Psoas muscle (tissue), 8 donors: ENCODE measurements around the gene MMEL1. TPM values are rescaled to one million over a fixed set of nuclear protein-coding genes. Genes with fewer than 3 reads are reported as not detected.

Experiments
- ATAC-seq, 4 donors: fragments of 200-7000 bp; cut with Tn5 transposase; one replicate each; pipeline ENCODE4 v1.9.1; 2020; ENCODE audit warnings: moderate library complexity in 3 of 4, mild to moderate bottlenecking in 2 of 4
- DNase-seq, 2 donors: peaks; one replicate each; pipeline ENCODE4 v3.0.0-alpha.2; 2020
- H3K27ac ChIP-seq: fragments of 200-600 bp; one replicate; pipeline ENCODE4 v1.8.0; 2022
- H3K27me3 ChIP-seq, 3 donors: fragments of 200-600 bp in 1 of 3; one replicate each; pipeline versions ENCODE4 v1.6.1 to v1.8.0; 2013 to 2022; ENCODE audit warnings: low read length in 2 of 3, mild to moderate bottlenecking in 2 of 3, moderate library complexity in 1 of 3; ENCODE audit not compliant: insufficient read depth in 3 of 3
- H3K36me3 ChIP-seq, 2 donors: fragments of 200-600 bp in 1 of 2; one replicate each; pipeline versions ENCODE4 v1.6.1 to v1.8.0; 2013 to 2022; ENCODE audit warnings: low read depth in 1 of 2, mild to moderate bottlenecking in 1 of 2, moderate library complexity in 1 of 2; ENCODE audit not compliant: insufficient read depth in 1 of 2
- H3K4me1 ChIP-seq: fragments of 200-600 bp; one replicate; pipeline ENCODE4 v1.8.0; 2022
- H3K4me3 ChIP-seq: fragments of 200-600 bp; one replicate; pipeline ENCODE4 v1.8.0; 2022; ENCODE audit warnings: mild to moderate bottlenecking
- H3K9me3 ChIP-seq: fragments of 200-600 bp; one replicate; pipeline ENCODE4 v1.8.0; 2022
- WGBS, 3 donors: extraction: QIAGEN DNeasy Blood & Tissue Kit; methylation state at CpG; one replicate each; pipeline versions ENCODE4 v1.1.6 to v1.1.7; 2013; 5-methylcytosine and 5-hydroxymethylcytosine counted together
- intact Hi-C, 2 donors: fragments of 100-400 bp; cut with DNase I; formaldehyde crosslinking; loops; one replicate each; pipeline versions ENCODE4 v1.11.0 to v1.14.2; 2022
- polyA plus RNA-seq, 3 donors: library from polyadenylated mRNA; stranded (reverse); fragments of 200-250 nt; gene quantifications; one replicate each; pipeline ENCODE4 v1.2.3, GENCODE V29; 2013
- total RNA-seq, 4 donors: library from RNA; stranded (reverse); fragmentation: NEBNext Ultra II Directional in 2 of 4; extraction: Animal tissue kit (Norgen Biotek cat#: 25700) in 2 of 4; gene quantifications; one replicate each; pipeline versions ENCODE4 v1.2.1 to v1.2.4, GENCODE V29; 2021 to 2023
- TF ChIP-seq, protein P1 (sequence below): fragments of 200-600 bp; IDR thresholded peaks from one replicate; pipeline ENCODE4 v1.8.0; 2022; ENCODE audit warnings: antibody characterized with exemption
- donor health status: healthy with polysubstance abuse.
- donor health status: DM: no; HTN: no; CAD: no; lungs with moderate emphysema.
- donor health status: Bipolar disorder and iron deficiency.
- donor health status: healthy.
- donor health status: DM: yes; HTN: yes; CAD: no.
- donor health status: DM: no; HTN: no; CAD: no.
- donor health status: DM: no; HTN: no; CAD: no.
- donor health status: DM: yes; HTN: yes; CAD: no.

Gene MMEL1
- total and polyA plus RNA-seq, 7 donors, result 0.08 to 0.89 (median 0.21) TPM; not detected in 2

DNA sequence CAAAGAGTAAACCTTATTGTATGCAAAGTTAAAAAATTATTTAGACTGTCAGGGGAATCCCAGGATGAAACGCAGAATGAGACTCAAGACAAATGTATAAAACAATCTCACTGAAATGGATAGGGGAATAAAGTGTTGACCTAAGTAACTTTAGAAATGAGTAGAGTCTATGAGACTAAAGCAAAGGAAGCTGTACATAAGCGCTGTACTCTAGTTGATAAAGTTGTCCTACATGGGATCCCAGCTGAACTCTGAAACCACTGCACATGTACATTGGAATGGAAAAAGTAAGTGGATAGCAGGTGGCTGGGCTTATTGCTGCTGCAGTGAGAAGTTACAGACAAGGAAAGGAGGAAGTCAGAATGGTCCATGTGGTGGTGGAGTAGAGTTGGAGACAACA lies 18.7 kb downstream of the MMEL1 start:
- Histone ChIP-seq H3K27me3 (peaks cover 0 to 29% (median 4%) of the 10 kb centered on the region in 3 donors), H3K4me1 (no peaks in the 10 kb centered on the region), H3K9me3 (peaks cover 3% of the 10 kb centered on the region), H3K36me3 (no peaks in the 10 kb centered on the region), H3K4me3 (no peak overlapping the region), H3K27ac (no peak overlapping the region)
- WGBS, 3 donors, result 93 to 99% (median 94%) methylated on average over 2 of the region's 2 CpGs
- DNase-seq (no peak), ATAC-seq (no peak)
- TF ChIP-seq, protein P1, sequence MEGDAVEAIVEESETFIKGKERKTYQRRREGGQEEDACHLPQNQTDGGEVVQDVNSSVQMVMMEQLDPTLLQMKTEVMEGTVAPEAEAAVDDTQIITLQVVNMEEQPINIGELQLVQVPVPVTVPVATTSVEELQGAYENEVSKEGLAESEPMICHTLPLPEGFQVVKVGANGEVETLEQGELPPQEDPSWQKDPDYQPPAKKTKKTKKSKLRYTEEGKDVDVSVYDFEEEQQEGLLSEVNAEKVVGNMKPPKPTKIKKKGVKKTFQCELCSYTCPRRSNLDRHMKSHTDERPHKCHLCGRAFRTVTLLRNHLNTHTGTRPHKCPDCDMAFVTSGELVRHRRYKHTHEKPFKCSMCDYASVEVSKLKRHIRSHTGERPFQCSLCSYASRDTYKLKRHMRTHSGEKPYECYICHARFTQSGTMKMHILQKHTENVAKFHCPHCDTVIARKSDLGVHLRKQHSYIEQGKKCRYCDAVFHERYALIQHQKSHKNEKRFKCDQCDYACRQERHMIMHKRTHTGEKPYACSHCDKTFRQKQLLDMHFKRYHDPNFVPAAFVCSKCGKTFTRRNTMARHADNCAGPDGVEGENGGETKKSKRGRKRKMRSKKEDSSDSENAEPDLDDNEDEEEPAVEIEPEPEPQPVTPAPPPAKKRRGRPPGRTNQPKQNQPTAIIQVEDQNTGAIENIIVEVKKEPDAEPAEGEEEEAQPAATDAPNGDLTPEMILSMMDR, result no peak
- intact Hi-C loops, result no loop called here

DNA sequence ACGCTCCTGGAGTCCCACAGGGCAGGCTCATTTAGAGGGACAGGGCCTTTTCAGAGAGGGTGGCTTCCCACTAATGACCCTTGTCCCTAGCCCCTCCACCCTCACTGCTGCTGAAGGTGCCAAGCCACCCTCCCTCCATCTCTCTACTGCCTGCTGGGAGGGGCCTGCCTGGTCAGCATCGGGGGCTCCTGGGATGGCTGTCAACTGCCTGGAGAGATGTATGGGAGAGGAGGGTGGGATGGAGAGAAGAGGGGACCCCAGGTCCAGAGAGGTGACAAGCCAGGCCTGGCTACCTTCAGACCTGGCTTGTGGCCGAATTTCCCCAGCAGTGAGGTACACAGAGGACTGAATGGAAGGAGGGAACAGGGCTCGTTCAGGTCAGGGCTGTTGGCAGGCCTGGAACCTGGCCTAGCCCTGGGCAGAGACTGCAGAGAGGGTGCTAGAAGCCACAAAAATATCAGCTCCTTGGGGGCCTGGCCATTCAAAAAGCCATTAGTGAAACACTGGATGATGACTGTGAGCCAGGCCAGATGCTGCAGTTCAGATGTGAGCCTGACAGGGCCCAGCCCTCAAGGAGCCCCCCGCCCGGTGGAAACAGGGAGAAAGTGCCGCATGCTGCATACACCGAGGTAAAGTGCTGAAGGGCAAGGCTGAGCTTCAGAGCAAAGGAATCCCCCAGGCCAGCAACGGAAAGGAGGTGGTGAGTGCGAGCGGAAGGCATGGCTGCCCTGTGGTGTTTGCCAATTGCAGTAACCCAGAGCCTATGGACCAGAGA lies 20.0 kb downstream of the MMEL1 start:
- Histone ChIP-seq H3K4me1 (no peaks in the 10 kb centered on the region), H3K27me3 (peaks cover 0 to 24% (median 4%) of the 10 kb centered on the region in 3 donors), H3K27ac (no peak overlapping the region), H3K4me3 (no peak overlapping the region), H3K36me3 (no peaks in the 10 kb centered on the region), H3K9me3 (peaks cover 3% of the 10 kb centered on the region)
- ATAC-seq, result no peak
- DNase-seq, result no peak
- intact Hi-C loops, result no loop called here
- WGBS, 3 donors, result 81 to 85% (median 84%) methylated on average over 11 of the region's 11 CpGs
- TF ChIP-seq, protein P1, result no peak

DNA sequence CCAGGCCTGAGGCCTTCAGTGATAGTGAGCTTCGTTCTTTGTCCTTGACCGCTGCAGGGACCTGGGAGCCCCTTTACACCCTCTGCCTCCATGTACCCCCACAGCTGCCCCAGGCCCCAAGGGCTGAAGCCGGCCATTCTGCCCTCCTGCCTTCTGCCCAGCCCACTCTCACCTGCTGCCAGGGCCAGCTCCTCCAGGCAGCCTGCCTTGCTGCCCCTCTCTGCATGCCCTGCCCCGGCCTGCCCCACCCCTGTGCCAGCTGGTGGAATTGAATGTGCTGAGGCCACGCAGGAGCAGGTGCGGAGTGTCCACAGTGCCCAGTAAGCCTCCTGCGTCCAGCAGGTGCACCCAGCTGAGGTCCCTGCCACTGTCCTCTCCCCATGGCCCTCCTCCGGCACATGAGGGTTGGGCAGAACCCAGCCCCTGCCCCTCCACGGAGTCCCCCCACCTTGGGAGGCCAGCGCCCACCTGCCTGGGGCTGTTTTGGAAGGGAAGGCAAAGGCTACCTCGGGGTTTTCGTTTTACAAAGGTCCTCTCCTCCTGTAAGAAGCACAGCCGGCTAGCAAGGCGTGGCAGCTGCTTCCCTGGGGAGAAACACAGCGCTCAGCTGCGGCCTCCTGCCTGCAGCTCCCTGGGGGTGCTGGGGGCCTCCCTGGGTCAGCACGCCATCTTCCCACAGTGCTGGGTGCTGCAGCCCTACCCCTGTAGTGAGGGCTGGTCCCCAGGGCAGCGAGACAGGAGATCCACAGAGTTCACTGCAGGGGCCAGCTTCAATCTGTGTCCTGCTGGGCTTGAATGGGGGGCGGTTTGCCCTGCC lies 21.0 kb downstream of the MMEL1 start:
- Histone ChIP-seq H3K36me3 (no peaks in the 10 kb centered on the region), H3K4me3 (no peak overlapping the region), H3K27me3 (peaks cover 0 to 24% (median 4%) of the 10 kb centered on the region in 3 donors), H3K27ac (no peak overlapping the region), H3K4me1 (no peaks in the 10 kb centered on the region), H3K9me3 (peaks cover 3% of the 10 kb centered on the region)
- TF ChIP-seq, protein P1, result no peak
- intact Hi-C loops, result no loop called here
- peak in 1 of 2 donors; percentile 38 for DNase-seq
- WGBS, 3 donors, result 63 to 69% (median 65%) methylated on average over 18 to 19 of the region's 19 CpGs
- ATAC-seq, result no peak

DNA sequence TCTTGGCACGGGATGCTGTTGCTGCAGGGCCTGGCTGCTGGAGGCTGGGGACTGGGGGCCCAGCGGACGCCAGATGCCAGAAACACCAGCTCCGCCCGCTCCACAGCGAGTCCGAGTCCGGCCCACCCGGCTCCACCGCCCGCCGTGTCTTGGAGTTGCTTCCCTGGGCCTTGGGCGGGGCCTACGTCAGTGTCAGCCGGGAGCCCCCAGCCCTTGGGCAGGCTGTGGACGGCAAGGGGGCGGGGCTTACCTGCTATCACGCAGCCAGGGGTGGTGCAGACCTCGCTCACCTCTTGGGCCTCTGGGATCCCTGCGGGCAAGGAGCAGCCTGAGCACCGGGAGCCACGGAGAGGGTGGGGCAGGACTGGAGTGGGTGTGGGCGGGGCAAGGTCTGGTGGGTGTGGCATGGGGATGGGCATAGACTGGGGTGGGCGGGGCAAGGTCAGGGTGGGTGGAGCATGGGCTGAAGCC lies 21.8 kb downstream of the MMEL1 start:
- peak in 3 of 4 donors; percentile 29 to 41 (median 36) for ATAC-seq
- peaks cover 0 to 30% (median 4%) of the 10 kb centered on the region in 3 donors for H3K27me3 ChIP-seq
- 8 to 10% (median 9%) methylated on average over 20 to 24 of the region's 24 CpGs for WGBS, 3 donors
- no peak overlapping the region for H3K27ac ChIP-seq
- intact Hi-C loops, result no loop called here
- H3K4me3 ChIP-seq, result no peak overlapping the region
- TF ChIP-seq, protein P1, result no peak
- peak; percentile 18 to 53 for DNase-seq
- H3K4me1 ChIP-seq, result no peaks in the 10 kb centered on the region
- peaks cover 3% of the 10 kb centered on the region for H3K9me3 ChIP-seq
- no peaks in the 10 kb centered on the region for H3K36me3 ChIP-seq
